Stimulated activated CD4-positive, alpha-beta T cell treated with anti-CD3 and anti-CD28 coated beads, Interleukin-15, amount 100 ng/mL, for 48 hours (primary cell): ENCODE results near the gene PCID2.

Experiments used
- DNase-seq, 2 donors: peaks; one replicate each; pipeline ENCODE4 v3.0.0-alpha.2; 2020; ENCODE audit warnings: low read depth in 2 of 2

Gene PCID2

GRCh38 chr13:113187263-113187669 lies 21.2 kb downstream of the PCID2 start:
- peak; percentile 66 to 68 for DNase-seq

GRCh38 chr13:113186061-113186900 lies 22.2 kb downstream of the PCID2 start:
- DNase-seq, result no peak

GRCh38 chr13:113184568-113185440 lies 23.7 kb downstream of the PCID2 start:
- DNase-seq, result no peak

- DNase-seq, result no peak
Observed at GRCh38 chr13:113183450-113184129, 24.9 kb downstream of the PCID2 start.

- DNase-seq, result no peak
Observed at GRCh38 chr13:113182046-113182445, 26.4 kb downstream of the PCID2 start.

GRCh38 chr13:113179374-113180230 lies 28.9 kb downstream of the PCID2 start:
- no peak for DNase-seq

- DNase-seq, result no peak
Observed at GRCh38 chr13:113178896-113179167, 29.6 kb downstream of the PCID2 start.

- DNase-seq, result no peak
Observed at GRCh38 chr13:113178070-113178895, 30.2 kb downstream of the PCID2 start.

GRCh38 chr13:113176822-113177221 lies 31.6 kb downstream of the PCID2 start:
- no peak for DNase-seq

- DNase-seq, result no peak
Observed at GRCh38 chr13:113176280-113176679, 32.2 kb downstream of the PCID2 start.

- no peak for DNase-seq
Observed at GRCh38 chr13:113172419-113172926, 36.0 kb downstream of the PCID2 start.

GRCh38 chr13:113171250-113172125 lies 37.0 kb downstream of the PCID2 start:
- DNase-seq, result no peak

GRCh38 chr13:113170511-113170910 lies 38.0 kb downstream of the PCID2 start:
- DNase-seq, result no peak

GRCh38 chr13:113169277-113170272 lies 38.9 kb downstream of the PCID2 start:
- no peak for DNase-seq

GRCh38 chr13:113168211-113168610 lies 40.3 kb downstream of the PCID2 start:
- no peak for DNase-seq

- DNase-seq, result no peak
Observed at GRCh38 chr13:113167575-113167974, 40.9 kb downstream of the PCID2 start.

- DNase-seq, result no peak
Observed at GRCh38 chr13:113167155-113167554, 41.3 kb downstream of the PCID2 start.

- no peak for DNase-seq
Observed at GRCh38 chr13:113166681-113167080, 41.8 kb downstream of the PCID2 start.
